ENCODE results near the gene CHTOP.

DNA sequence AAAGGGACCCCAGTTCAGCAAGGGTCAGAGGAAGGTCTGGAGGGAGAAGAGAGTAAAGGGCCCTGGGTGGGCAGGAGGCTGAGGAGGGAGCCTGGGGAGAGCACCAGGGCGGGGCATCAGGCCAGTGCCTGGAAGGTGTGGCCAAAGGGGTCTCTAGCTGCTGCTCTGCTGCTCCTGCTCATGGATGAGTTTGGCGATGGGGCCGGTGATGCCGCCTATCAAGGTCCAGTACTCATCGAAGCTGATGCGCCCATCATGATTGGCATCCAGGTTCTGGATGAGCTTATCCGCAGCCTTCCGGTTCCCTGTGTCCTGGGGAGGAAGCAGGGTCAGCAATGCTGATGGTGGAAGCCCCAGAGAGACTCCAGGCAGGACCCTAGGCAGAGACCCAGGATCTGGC, 26.5 kb upstream of the CHTOP start:
- TF ChIP-seq, protein P1, sequence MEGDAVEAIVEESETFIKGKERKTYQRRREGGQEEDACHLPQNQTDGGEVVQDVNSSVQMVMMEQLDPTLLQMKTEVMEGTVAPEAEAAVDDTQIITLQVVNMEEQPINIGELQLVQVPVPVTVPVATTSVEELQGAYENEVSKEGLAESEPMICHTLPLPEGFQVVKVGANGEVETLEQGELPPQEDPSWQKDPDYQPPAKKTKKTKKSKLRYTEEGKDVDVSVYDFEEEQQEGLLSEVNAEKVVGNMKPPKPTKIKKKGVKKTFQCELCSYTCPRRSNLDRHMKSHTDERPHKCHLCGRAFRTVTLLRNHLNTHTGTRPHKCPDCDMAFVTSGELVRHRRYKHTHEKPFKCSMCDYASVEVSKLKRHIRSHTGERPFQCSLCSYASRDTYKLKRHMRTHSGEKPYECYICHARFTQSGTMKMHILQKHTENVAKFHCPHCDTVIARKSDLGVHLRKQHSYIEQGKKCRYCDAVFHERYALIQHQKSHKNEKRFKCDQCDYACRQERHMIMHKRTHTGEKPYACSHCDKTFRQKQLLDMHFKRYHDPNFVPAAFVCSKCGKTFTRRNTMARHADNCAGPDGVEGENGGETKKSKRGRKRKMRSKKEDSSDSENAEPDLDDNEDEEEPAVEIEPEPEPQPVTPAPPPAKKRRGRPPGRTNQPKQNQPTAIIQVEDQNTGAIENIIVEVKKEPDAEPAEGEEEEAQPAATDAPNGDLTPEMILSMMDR (IDR thresholded peaks at IDR 0.05): no peak
- TF ChIP-seq POLR2AphosphoS5 (IDR thresholded peaks at IDR 0.05) (no peak), POLR2A (IDR thresholded peaks at IDR 0.05) (no peak)

Measured in breast epithelium (tissue), 3 donors.